CD8-positive, alpha-beta memory T cell (primary cell): ENCODE measurements around the gene TMBIM1. TPM values are rescaled to one million over a fixed set of nuclear protein-coding genes. Genes with fewer than 3 reads are reported as not detected.
"Not testable (repeated sequence)": the region's sequence is repeated elsewhere in the genome, so short reads cannot be mapped to it uniquely, and the experiment has no call there.

ENCODE experiments used
- CTCF ChIA-PET: fragments of 350-600 bp; sonication (Branson Sonifier 250); formaldehyde crosslinking; loops from one replicate; lab custom pipeline; 2021; ENCODE audit warnings: antibody characterized with exemption; lab: Charles Lee
- POLR2A ChIA-PET: fragments of 350-600 bp; sonication (Branson Sonifier 250); formaldehyde crosslinking; loops from one replicate; lab custom pipeline; 2021; ENCODE audit warnings: antibody characterized with exemption; lab: Charles Lee
- DNase-seq, 5 donors: peaks; one replicate each; pipeline versions ENCODE4 v3.0.0 to v3.0.0-alpha.2; 2020 to 2022; ENCODE audit warnings: mixed read lengths in 1 of 5
- H3K27ac ChIP-seq: one replicate; pipeline ENCODE4 v1.7.0; 2013; ENCODE audit warnings: low read depth, mild to moderate bottlenecking, low read length, moderate library complexity
- H3K27me3 ChIP-seq: 2 replicates; pipeline ENCODE4 v1.7.0; 2013; ENCODE audit warnings: low read length, mild to moderate bottlenecking; ENCODE audit not compliant: insufficient read depth, poor library complexity, severe bottlenecking
- H3K36me3 ChIP-seq: 2 replicates; pipeline ENCODE4 v1.7.0; 2013; ENCODE audit warnings: mild to moderate bottlenecking, low read length, moderate library complexity; ENCODE audit not compliant: insufficient read depth
- H3K4me1 ChIP-seq: 2 replicates; pipeline ENCODE4 v1.7.0; 2013; ENCODE audit warnings: mild to moderate bottlenecking, low read length, moderate library complexity; ENCODE audit not compliant: insufficient read depth
- H3K4me3 ChIP-seq: 2 replicates; pipeline ENCODE4 v1.7.0; 2013; ENCODE audit warnings: mild to moderate bottlenecking, low read length
- H3K9me3 ChIP-seq: 2 replicates; pipeline ENCODE4 v1.7.0; 2013; ENCODE audit warnings: mild to moderate bottlenecking, low read length
- H3K27ac Mint-ChIP-seq, 8 donors: one replicate each; pipeline ENCODE4 v1.8.0; 2020 to 2021; ENCODE audit warnings: mixed read lengths in 8 of 8, mild to moderate bottlenecking in 6 of 8, inconsistent platforms in 3 of 8, moderate library complexity in 3 of 8
- H3K27me3 Mint-ChIP-seq, 2 donors: one replicate each; pipeline ENCODE4 v1.8.0; 2020 to 2021; ENCODE audit warnings: mixed read lengths in 2 of 2, mild to moderate bottlenecking in 1 of 2, moderate library complexity in 1 of 2
- H3K36me3 Mint-ChIP-seq, 3 donors: one replicate each; pipeline ENCODE4 v1.8.0; 2020 to 2021; ENCODE audit warnings: mixed read lengths in 3 of 3, inconsistent platforms in 1 of 3, mild to moderate bottlenecking in 1 of 3
- H3K4me1 Mint-ChIP-seq, 3 donors: one replicate each; pipeline ENCODE4 v1.8.0; 2020 to 2021; ENCODE audit warnings: mixed read lengths in 3 of 3, inconsistent platforms in 1 of 3, mild to moderate bottlenecking in 1 of 3
- H3K4me3 Mint-ChIP-seq, 7 donors: one replicate each; pipeline ENCODE4 v1.8.0; 2020 to 2021; ENCODE audit warnings: mixed read lengths in 7 of 7, mild to moderate bottlenecking in 6 of 7, moderate library complexity in 4 of 7, inconsistent platforms in 2 of 7
- H3K9me3 Mint-ChIP-seq, 5 donors: one replicate each; pipeline ENCODE4 v1.8.0; 2020 to 2022; ENCODE audit warnings: mixed read lengths in 5 of 5, mild to moderate bottlenecking in 3 of 5, moderate library complexity in 2 of 5, inconsistent platforms in 1 of 5
- polyA plus RNA-seq: library from polyadenylated mRNA; unstranded; fragments of 300-500 nt; fragmentation: Illumina TruSeq; gene quantifications from one replicate; pipeline ENCODE4 v1.2.3, GENCODE V29; 2021
- total RNA-seq, 2 experiments: library from RNA; stranded (reverse); gene quantifications; one replicate each; pipeline ENCODE4 v1.2.3, GENCODE V29; 2021

The TMBIM1 gene
- total and polyA plus RNA-seq, 3 experiments from 2014 or later: 82.3 to 149 (median 92.3) TPM

DNA sequence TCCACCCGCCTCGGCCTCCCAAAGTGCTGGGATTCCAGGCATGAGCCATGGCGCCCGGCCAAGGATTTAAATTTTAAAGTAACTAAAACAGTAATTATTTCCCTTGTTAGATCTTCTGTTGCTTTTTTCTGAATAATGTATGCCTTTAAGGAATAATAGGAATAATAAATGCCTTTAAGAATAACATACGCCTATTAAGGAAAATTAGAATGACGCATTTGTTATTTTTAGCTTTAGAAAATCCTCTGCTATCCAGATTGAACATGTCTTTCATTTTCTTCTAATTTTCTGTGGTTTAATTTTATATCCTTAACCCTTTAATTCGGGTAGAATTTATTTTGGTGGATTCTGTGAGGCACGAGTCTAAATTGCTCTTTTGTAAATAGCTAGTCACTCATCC is 23.1 kb upstream of the TMBIM1 start:
- Histone ChIP-seq H3K4me1 (peaks cover 31% of the 10 kb centered on the region), H3K4me3 (no peak overlapping the region), H3K27ac (no peak overlapping the region), H3K27me3 (no peaks in the 10 kb centered on the region), H3K9me3 (no peaks in the 10 kb centered on the region), H3K36me3 (no peaks in the 10 kb centered on the region)
- Mint-ChIP-seq H3K27ac (no peak overlapping the region), H3K4me1 (peaks cover 24 to 27% (median 26%) of the 10 kb centered on the region in 3 donors), H3K4me3 (no peak overlapping the region), H3K9me3 (no peaks in the 10 kb centered on the region), H3K27me3 (no peaks in the 10 kb centered on the region), H3K36me3 (no peaks in the 10 kb centered on the region)
- ChIA-PET CTCF (interaction anchor here (1.2 kb wide), 2 partner anchors 41 to 44 kb away, joined by 4 read pairs; partner anchors contain the start of gene CATIP), POLR2A (no interaction called here)
- DNase-seq: no peak

DNA sequence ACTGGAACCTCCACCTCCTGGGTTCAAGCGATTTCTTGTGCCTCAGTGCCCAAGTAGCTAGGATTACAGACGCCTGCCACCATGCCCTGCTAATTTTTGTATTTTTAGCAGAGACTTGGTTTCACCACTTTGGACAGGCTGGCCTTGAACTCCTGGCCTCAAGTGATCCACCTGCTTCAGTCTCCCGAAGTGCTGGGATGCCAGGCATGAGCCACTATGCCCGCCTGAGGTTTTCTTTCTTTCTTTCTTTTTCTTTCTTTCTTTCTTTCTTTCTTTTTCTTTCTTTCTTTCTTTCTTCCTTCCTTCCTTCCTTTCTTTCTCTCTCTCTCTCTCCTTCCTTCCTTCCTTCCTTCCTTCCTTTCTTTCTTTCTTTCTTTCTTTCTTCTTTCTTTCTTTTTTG is 22.5 kb upstream of the TMBIM1 start:
- H3K27ac ChIP-seq, H3K27ac Mint-ChIP-seq, H3K4me3 Mint-ChIP-seq, H3K9me3 ChIP-seq, H3K27me3 Mint-ChIP-seq, H3K36me3 ChIP-seq, H3K36me3 Mint-ChIP-seq, DNase-seq, H3K9me3 Mint-ChIP-seq, H3K4me3 ChIP-seq, POLR2A ChIA-PET, H3K27me3 ChIP-seq: not testable (repeated sequence)
- peaks cover 31% of the 10 kb centered on the region for H3K4me1 ChIP-seq
- H3K4me1 Mint-ChIP-seq: peaks cover 22 to 27% (median 26%) of the 10 kb centered on the region in 3 donors
- CTCF ChIA-PET: interaction anchor here (1.2 kb wide), 2 partner anchors 42 to 43 kb away, joined by 4 read pairs; partner anchors contain the start of gene CATIP

DNA sequence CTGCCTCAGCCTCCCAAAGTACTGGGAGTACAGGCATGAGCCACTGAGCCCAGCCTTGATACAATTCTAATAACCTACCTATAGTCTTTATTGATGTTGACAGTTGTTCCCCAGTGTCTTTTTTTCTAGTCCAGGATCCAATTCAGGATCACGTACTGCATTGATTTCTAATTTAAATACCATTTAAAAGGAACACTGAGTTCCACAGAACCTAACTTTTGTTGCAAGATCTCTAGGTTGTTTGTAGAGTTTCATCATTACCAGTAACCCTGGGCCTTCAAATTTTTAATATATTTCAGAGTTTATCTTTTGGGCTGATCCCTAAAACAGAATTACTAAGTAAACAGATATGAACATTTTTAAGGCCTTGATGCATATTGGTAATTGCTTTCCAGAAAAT is 21.1 kb upstream of the TMBIM1 start:
- H3K4me1 ChIP-seq: peaks cover 31% of the 10 kb centered on the region
- no peak overlapping the region for H3K27ac ChIP-seq
- POLR2A ChIA-PET: no interaction called here
- Mint-ChIP-seq H3K27ac (no peak overlapping the region), H3K36me3 (no peaks in the 10 kb centered on the region), H3K4me1 (peaks cover 22 to 27% (median 26%) of the 10 kb centered on the region in 3 donors), H3K4me3 (no peak overlapping the region), H3K27me3 (no peaks in the 10 kb centered on the region), H3K9me3 (no peaks in the 10 kb centered on the region)
- H3K9me3 ChIP-seq: no peaks in the 10 kb centered on the region
- no peaks in the 10 kb centered on the region for H3K27me3 ChIP-seq
- no peak overlapping the region for H3K4me3 ChIP-seq
- H3K36me3 ChIP-seq: no peaks in the 10 kb centered on the region
- no peak for DNase-seq
- CTCF ChIA-PET: interaction anchor here (1.4 kb wide), 1 partner anchor 82 kb away, joined by 6 read pairs; no protein-coding TSS in a partner anchor

DNA sequence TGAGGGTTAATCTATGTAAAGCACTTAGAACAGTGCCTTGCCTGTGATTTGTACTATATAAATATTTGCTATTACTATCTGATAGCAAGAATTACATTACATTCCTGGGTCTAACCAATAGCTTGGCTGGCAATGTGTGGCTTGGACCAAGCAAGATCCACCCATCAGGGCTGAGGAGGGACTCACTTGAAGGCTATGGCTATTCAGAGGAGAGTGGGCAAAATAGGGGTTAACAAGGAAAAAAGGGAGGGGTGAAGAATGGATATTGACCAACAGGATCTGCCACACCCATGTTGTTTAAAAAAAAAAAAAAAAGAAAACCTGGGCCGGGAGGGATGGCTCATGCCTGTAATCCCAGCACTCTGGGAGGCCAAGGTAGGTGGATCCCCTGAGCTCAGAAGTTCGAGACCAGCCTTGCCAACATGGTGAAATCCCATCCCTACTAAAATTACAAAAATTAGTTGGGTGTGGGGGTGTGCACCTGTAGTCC is 20.0 kb upstream of the TMBIM1 start:
- Histone ChIP-seq H3K9me3 (no peaks in the 10 kb centered on the region), H3K27me3 (no peaks in the 10 kb centered on the region), H3K36me3 (no peaks in the 10 kb centered on the region), H3K4me1 (peaks cover 21% of the 10 kb centered on the region), H3K27ac (no peak overlapping the region), H3K4me3 (no peak overlapping the region)
- Mint-ChIP-seq H3K36me3 (peaks cover 0 to 2% (median 0%) of the 10 kb centered on the region in 3 donors), H3K27me3 (no peaks in the 10 kb centered on the region), H3K9me3 (no peaks in the 10 kb centered on the region), H3K4me1 (peaks cover 15 to 20% (median 19%) of the 10 kb centered on the region in 3 donors), H3K27ac (no peak overlapping the region), H3K4me3 (no peak overlapping the region)
- POLR2A ChIA-PET: interaction anchor here (0.7 kb wide), 1 partner anchor 11 kb away, joined by 3 read pairs; no protein-coding TSS in a partner anchor
- no peak for DNase-seq
- CTCF ChIA-PET: interaction anchor here (0.6 to 1.4 kb wide), 3 partner anchors 11 to 1336 kb away, joined by 3 to 6 read pairs (median 4); no protein-coding TSS in a partner anchor

DNA sequence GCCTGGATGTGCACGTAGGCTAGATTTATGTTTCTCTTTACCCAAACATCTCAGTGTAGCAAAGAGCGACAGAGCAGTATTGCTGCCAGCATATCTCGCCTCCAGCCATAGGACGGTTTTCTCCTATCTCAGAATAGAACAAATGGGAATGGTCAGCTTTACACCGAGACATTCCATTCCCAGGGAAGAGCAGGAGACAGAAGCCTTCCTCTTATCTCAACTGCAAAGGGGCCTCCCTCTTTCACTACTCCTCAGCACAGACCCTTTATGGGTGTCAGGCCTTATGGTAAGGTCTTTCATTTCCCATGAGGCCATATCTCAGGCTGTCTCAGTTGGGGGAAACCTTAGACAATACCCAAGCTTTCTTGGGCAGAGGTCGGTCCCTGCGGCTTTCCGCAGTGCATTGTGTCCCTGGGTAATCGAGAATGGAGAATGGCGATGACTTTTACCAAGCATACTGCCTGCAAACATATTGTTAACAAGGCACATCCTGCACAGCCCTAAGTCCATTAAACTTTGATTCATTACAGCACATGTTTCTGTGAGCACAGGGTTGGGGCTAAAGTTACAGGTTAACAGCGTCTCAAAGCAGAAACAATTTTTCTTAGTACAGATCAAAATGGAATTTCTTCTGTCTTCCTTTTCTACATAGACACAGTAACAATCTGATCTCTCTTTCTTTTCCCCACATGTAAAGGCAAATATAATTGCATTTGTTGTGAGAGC is 19.4 kb upstream of the TMBIM1 start:
- DNase-seq, H3K9me3 Mint-ChIP-seq, H3K36me3 ChIP-seq, H3K9me3 ChIP-seq, H3K27me3 Mint-ChIP-seq, POLR2A ChIA-PET, H3K27ac Mint-ChIP-seq, H3K36me3 Mint-ChIP-seq, H3K27ac ChIP-seq, H3K27me3 ChIP-seq, H3K4me3 ChIP-seq, H3K4me3 Mint-ChIP-seq: not testable (repeated sequence)
- peaks cover 9 to 13% (median 13%) of the 10 kb centered on the region in 3 donors for H3K4me1 Mint-ChIP-seq
- H3K4me1 ChIP-seq: peaks cover 15% of the 10 kb centered on the region
- CTCF ChIA-PET: interaction anchor here (0.6 to 1.4 kb wide), 2 partner anchors 84 to 1336 kb away, joined by 3 to 6 read pairs; no protein-coding TSS in a partner anchor

DNA sequence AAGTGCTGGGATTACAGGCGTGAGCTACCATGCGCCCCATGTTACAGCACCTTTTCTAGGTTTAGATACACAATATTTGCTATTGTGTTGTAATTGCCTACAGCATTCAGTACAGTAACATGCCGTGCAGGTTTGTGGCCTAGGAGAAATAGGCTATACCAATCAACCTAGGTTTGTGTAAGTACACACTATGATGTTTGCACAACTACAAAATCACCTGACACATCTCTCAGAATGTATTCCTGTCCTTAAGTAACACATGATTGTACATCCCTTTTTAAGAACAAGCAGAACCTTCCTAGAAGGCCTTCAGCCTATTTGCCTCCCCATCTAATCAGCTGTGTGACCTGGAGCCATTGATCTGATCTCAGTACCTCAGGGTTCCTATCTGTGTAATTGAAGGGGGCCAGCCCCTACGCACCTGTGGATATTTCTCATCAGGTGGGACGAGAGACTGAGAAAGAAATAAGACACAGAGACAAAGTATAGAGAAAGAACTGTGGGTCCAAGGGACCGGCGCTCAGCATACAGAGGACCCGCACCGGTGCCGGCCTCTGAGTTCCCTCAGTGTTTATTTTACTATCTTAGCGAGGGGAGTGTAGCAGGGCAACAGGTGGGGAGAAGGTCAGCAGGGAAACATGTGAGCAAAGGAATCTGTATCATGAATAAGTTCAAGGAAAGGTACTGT is 18.7 kb upstream of the TMBIM1 start:
- CTCF ChIA-PET: no interaction called here
- no peak overlapping the region for H3K27ac ChIP-seq
- H3K36me3 ChIP-seq: no peaks in the 10 kb centered on the region
- no peak overlapping the region for H3K4me3 ChIP-seq
- Mint-ChIP-seq H3K4me1 (peaks cover 4 to 6% (median 6%) of the 10 kb centered on the region in 3 donors), H3K27ac (peak overlapping the region in 1 of 8 donors; percentile 21), H3K4me3 (no peak overlapping the region), H3K36me3 (peaks cover 0 to 2% (median 0%) of the 10 kb centered on the region in 3 donors), H3K27me3 (peaks cover 0 to 2% of the 10 kb centered on the region in 2 donors), H3K9me3 (no peaks in the 10 kb centered on the region)
- no peaks in the 10 kb centered on the region for H3K9me3 ChIP-seq
- H3K27me3 ChIP-seq: no peaks in the 10 kb centered on the region
- POLR2A ChIA-PET: no interaction called here
- no peak for DNase-seq
- peaks cover 8% of the 10 kb centered on the region for H3K4me1 ChIP-seq

DNA sequence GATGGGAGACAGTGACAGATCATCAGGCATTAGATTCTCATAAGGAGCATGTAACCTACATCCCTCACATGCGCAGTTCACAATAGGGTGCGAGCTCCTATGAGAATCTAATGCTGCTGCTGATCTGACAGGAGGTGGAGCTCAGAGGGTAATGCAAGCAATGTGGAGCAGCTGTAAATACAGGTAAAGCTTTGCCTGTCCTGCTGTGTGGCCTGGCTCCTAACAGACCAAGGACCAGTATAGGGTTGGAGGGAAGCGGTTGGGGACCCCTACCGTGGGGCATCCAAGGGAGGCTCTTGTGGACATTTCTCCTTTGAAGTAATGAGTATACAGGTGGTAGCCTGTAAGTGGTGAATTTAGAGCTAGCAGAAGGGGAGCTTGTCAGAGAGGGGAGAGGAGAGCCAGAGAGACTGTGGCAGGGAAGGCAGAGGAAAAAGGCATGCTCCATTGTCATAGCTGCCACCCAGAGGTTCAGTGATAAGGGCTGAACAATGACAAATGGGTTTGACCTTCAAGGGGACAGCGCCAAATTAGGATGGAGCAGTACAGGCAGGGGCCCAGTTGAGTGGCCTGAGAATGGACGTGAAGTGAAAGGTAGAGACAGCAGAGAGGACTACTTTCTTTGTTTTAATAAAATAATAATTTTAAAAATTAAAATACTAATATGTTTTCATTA is 15.2 kb upstream of the TMBIM1 start:
- Mint-ChIP-seq H3K4me3 (no peak overlapping the region), H3K9me3 (no peaks in the 10 kb centered on the region), H3K4me1 (no peaks in the 10 kb centered on the region), H3K27me3 (peaks cover 0 to 2% of the 10 kb centered on the region in 2 donors), H3K36me3 (peaks cover 0 to 2% (median 0%) of the 10 kb centered on the region in 3 donors), H3K27ac (no peak overlapping the region)
- H3K36me3 ChIP-seq: no peaks in the 10 kb centered on the region
- no peaks in the 10 kb centered on the region for H3K9me3 ChIP-seq
- CTCF ChIA-PET: interaction anchor here (0.6 to 1.4 kb wide), 3 partner anchors 22 to 49 kb away, joined by 3 read pairs; partner anchors contain the start of gene CATIP
- H3K4me3 ChIP-seq: no peak overlapping the region
- no peak overlapping the region for H3K27ac ChIP-seq
- H3K27me3 ChIP-seq: no peaks in the 10 kb centered on the region
- H3K4me1 ChIP-seq: no peaks in the 10 kb centered on the region
- DNase-seq: no peak
- POLR2A ChIA-PET: interaction anchor here (0.6 kb wide), 1 partner anchor 72 kb away, joined by 3 read pairs; no protein-coding TSS in a partner anchor
